Nephron progenitor cell (in vitro differentiated cells): ENCODE data around the gene MYO1E.
A peak's percentile ranks its signal among the peaks of the same experiment; 100 is the strongest.

ENCODE experiments used
- DNase-seq: peaks from one replicate; pipeline ENCODE4 v3.0.0; 2021
- H3K27ac Mint-ChIP-seq: 2 replicates; pipeline ENCODE4 v1.8.0; 2021; ENCODE audit warnings: mild to moderate bottlenecking, moderate library complexity, mixed read lengths
- H3K27me3 Mint-ChIP-seq: 2 replicates; pipeline ENCODE4 v1.8.0; 2021; ENCODE audit warnings: mild to moderate bottlenecking, low read depth, mixed read lengths; ENCODE audit not compliant: poor library complexity
- H3K36me3 Mint-ChIP-seq: 2 replicates; pipeline ENCODE4 v1.8.0; 2021; ENCODE audit warnings: low read depth, mixed read lengths
- H3K4me1 Mint-ChIP-seq: 2 replicates; pipeline ENCODE4 v1.8.0; 2021; ENCODE audit warnings: mixed read lengths
- H3K4me3 Mint-ChIP-seq: 2 replicates; pipeline ENCODE4 v1.8.0; 2021; ENCODE audit warnings: mild to moderate bottlenecking, moderate library complexity, mixed read lengths
- H3K9me3 Mint-ChIP-seq: 2 replicates; pipeline ENCODE4 v1.8.0; 2021; ENCODE audit warnings: mild to moderate bottlenecking, moderate library complexity, mixed read lengths
- CTCF ChIP-seq: fragments of 200-600 bp; sonication (generic); IDR thresholded peaks from 2 replicates; pipeline ENCODE4 v1.5.0; 2021; ENCODE audit warnings: antibody characterized with exemption

Gene MYO1E

GRCh38 chr15:59321000-59321689 lies 51.5 kb downstream of the MYO1E start:
- Mint-ChIP-seq H3K36me3 (peaks cover 26% of the 10 kb centered on the region), H3K9me3 (peaks cover 18% of the 10 kb centered on the region), H3K27me3 (peaks cover 3% of the 10 kb centered on the region), H3K4me3 (no peak overlapping the region), H3K4me1 (peaks cover 19% of the 10 kb centered on the region), H3K27ac (no peak overlapping the region)
- no peak for DNase-seq
- no peak for TF ChIP-seq CTCF

GRCh38 chr15:59317211-59317610 lies 55.5 kb downstream of the MYO1E start:
- Mint-ChIP-seq H3K27ac (no peak overlapping the region), H3K4me3 (no peak overlapping the region)

GRCh38 chr15:59315914-59316451 lies 56.7 kb downstream of the MYO1E start:
- no peak overlapping the region for H3K27ac Mint-ChIP-seq

More at GRCh38 chr15:59317211-59317610, 55.5 kb downstream of the MYO1E start:
- no peak for TF ChIP-seq CTCF
- Mint-ChIP-seq H3K4me1 (peaks cover 18% of the 10 kb centered on the region), H3K9me3 (peaks cover 18% of the 10 kb centered on the region), H3K36me3 (peaks cover 26% of the 10 kb centered on the region), H3K27me3 (no peaks in the 10 kb centered on the region)
- no peak for DNase-seq

DNA sequence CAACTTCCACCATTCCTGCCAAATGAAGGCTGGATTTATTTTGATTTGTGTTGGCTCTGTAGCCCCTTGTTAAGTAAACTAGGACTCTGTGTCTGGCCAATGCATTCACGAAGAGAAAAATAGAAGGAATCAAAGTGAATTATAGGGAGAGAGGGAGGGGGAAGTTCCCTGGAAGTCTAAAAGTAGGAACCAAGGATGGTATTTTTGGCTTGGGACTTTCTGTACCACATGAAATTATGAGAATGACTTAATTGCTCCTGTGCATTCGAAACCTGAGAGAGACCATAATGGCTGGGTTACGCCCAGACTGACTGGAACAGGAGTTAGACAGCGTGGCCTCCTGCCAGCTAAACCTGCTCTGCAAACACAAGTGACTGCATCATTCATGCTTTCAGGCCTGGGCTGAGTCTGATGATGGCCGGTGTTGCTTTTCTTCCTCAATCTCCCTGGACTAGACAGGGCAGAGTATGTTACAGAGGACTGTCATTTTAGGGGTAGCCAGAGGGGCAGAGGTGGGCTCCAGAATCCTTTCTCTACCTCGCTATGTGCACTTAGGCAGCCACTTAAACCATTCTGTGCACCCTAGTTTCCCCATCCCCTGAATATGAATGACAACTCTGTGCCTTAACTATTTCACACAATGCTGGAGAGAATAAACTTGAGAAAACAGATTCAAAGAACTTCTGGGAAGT lies 58.9 kb downstream of the MYO1E start:
- peak overlapping the region; percentile 70 for H3K27ac Mint-ChIP-seq
- no peaks in the 10 kb centered on the region for H3K9me3 Mint-ChIP-seq
- H3K4me1 Mint-ChIP-seq: peaks cover 29% of the 10 kb centered on the region
- no peak for DNase-seq
- no peak overlapping the region for H3K4me3 Mint-ChIP-seq
- H3K27me3 Mint-ChIP-seq: no peaks in the 10 kb centered on the region
- TF ChIP-seq CTCF: no peak
- peaks cover 7% of the 10 kb centered on the region for H3K36me3 Mint-ChIP-seq

More at GRCh38 chr15:59315914-59316451, 56.7 kb downstream of the MYO1E start:
- Mint-ChIP-seq H3K36me3 (peaks cover 20% of the 10 kb centered on the region), H3K4me3 (no peak overlapping the region), H3K4me1 (peaks cover 26% of the 10 kb centered on the region), H3K27me3 (no peaks in the 10 kb centered on the region), H3K9me3 (peaks cover 14% of the 10 kb centered on the region)
- no peak for DNase-seq
- no peak for TF ChIP-seq CTCF

- Mint-ChIP-seq H3K4me1 (peaks cover 29% of the 10 kb centered on the region), H3K36me3 (no peaks in the 10 kb centered on the region), H3K9me3 (no peaks in the 10 kb centered on the region), H3K27me3 (no peaks in the 10 kb centered on the region), H3K27ac (no peak overlapping the region), H3K4me3 (no peak overlapping the region)
- TF ChIP-seq CTCF: no peak
- DNase-seq: no peak
Observed at GRCh38 chr15:59312205-59312604, 60.5 kb downstream of the MYO1E start.
